T-cell (primary cell): ENCODE measurements around the gene KCNE2. TPM values are rescaled to one million over a fixed set of nuclear protein-coding genes. Genes with fewer than 3 reads are reported as not detected.
"Not testable (repeated sequence)": the region's sequence is repeated elsewhere in the genome, so short reads cannot be mapped to it uniquely, and the experiment has no call there.

ENCODE experiments used
- ATAC-seq, 4 experiments: fragments of 200-7000 bp in 3 of 4; fragments of 150-1000 bp in 1 of 4; cut with Tn5 transposase; replicated peaks in 1 of 4; 1 replicate in 3 of 4; 2 replicates in 1 of 4; pipeline ENCODE4 v1.10.0; 2021; ENCODE audit warnings: moderate library complexity in 3 of 4, mild to moderate bottlenecking in 2 of 4, moderate number of reproducible peaks in 1 of 4
- CTCF ChIA-PET, 2 donors: fragments of 300-600 bp; sonication (Branson Sonifier 250); formaldehyde crosslinking; loops; one replicate each; lab custom pipeline; 2022; ENCODE audit warnings: antibody characterized with exemption in 2 of 2; lab: Charles Lee
- POLR2A ChIA-PET, 2 donors: fragments of 300-600 bp; sonication (Branson Sonifier 250); formaldehyde crosslinking; loops; one replicate each; lab custom pipeline; 2022; ENCODE audit warnings: antibody characterized with exemption in 2 of 2; lab: Charles Lee
- DNase-seq, 35 experiments: peaks; one replicate each; pipeline versions ENCODE4 v3.0.0 to v3.0.0-alpha.2; 2013 to 2023
- H3K27ac ChIP-seq: one replicate; pipeline ENCODE4 v1.5.1; 2013; ENCODE audit warnings: low read length
- H3K27me3 ChIP-seq, 2 experiments: replicated peaks in 1 of 2; 1 replicate in 1 of 2; 2 replicates in 1 of 2; pipeline versions ENCODE4 v1.6.1 to v1.7.0; 2013; ENCODE audit warnings: low read length in 1 of 2, mixed read lengths in 1 of 2; ENCODE audit not compliant: control insufficient read depth in 2 of 2, insufficient read depth in 2 of 2; ENCODE audit errors: extremely low read depth in 1 of 2
- H3K36me3 ChIP-seq, 2 donors: 1 replicate in 1 of 2; 2 replicates in 1 of 2; pipeline versions ENCODE4 v1.6.1 to v1.7.0; 2013; ENCODE audit warnings: low read length in 1 of 2; ENCODE audit not compliant: control insufficient read depth in 2 of 2, insufficient read depth in 1 of 2; ENCODE audit errors: extremely low read depth in 1 of 2
- H3K4me1 ChIP-seq, 2 experiments: 1 replicate in 1 of 2; 2 replicates in 1 of 2; pipeline versions ENCODE4 v1.6.1 to v1.7.0; 2013; ENCODE audit warnings: low read length in 2 of 2, mixed read lengths in 1 of 2; ENCODE audit not compliant: insufficient read depth in 2 of 2, control insufficient read depth in 1 of 2; ENCODE audit errors: extremely low read depth in 1 of 2
- H3K4me3 ChIP-seq, 2 donors: 1 replicate in 1 of 2; 2 replicates in 1 of 2; pipeline versions ENCODE4 v1.5.1 to v1.7.0; 2013; ENCODE audit warnings: mild to moderate bottlenecking in 2 of 2, low read length in 1 of 2, moderate library complexity in 1 of 2; ENCODE audit not compliant: control insufficient read depth in 1 of 2; ENCODE audit errors: extremely low read depth in 1 of 2
- H3K9me3 ChIP-seq: 2 replicates; pipeline ENCODE4 v1.7.0; 2013
- H3K27ac Mint-ChIP-seq, 2 donors: one replicate each; pipeline ENCODE4 v1.8.0; 2020 to 2021; ENCODE audit warnings: mild to moderate bottlenecking in 2 of 2, mixed read lengths in 2 of 2
- H3K27me3 Mint-ChIP-seq, 2 donors: one replicate each; pipeline ENCODE4 v1.8.0; 2021 to 2022; ENCODE audit warnings: mixed read lengths in 2 of 2
- H3K36me3 Mint-ChIP-seq: one replicate; pipeline ENCODE4 v1.8.0; 2021; ENCODE audit warnings: mixed read lengths
- H3K4me1 Mint-ChIP-seq, 3 donors: one replicate each; pipeline ENCODE4 v1.8.0; 2020 to 2022; ENCODE audit warnings: mixed read lengths in 3 of 3, mild to moderate bottlenecking in 1 of 3
- H3K4me3 Mint-ChIP-seq, 3 donors: one replicate each; pipeline ENCODE4 v1.8.0; 2020 to 2022; ENCODE audit warnings: mild to moderate bottlenecking in 3 of 3, mixed read lengths in 3 of 3, moderate library complexity in 3 of 3
- H3K9me3 Mint-ChIP-seq, 3 donors: one replicate each; pipeline ENCODE4 v1.8.0; 2020 to 2022; ENCODE audit warnings: mixed read lengths in 3 of 3
- WGBS: methylation state at CpG from one replicate; pipeline ENCODE4 v1.1.5; 2013; ENCODE audit warnings: missing lambda C conversion rate; ENCODE audit not compliant: insufficient coverage; 5-methylcytosine and 5-hydroxymethylcytosine counted together
- total RNA-seq, 35 experiments: library from RNA in 6 of 35; stranded (reverse) in 6 of 35; fragments of 120-200 nt in 1 of 35; gene quantifications; one replicate each; pipeline versions ENCODE4 v1.2.1 to v1.2.4 and lab custom pipeline; 2013 to 2026

The KCNE2 gene
- total RNA-seq, 5 donors from 2014 or later (not counting 1 experiment from before 2014, with no cell fraction given): 0.25 TPM; not detected in 4

GRCh38 chr21:34405686-34406085 is 41.9 kb downstream of the KCNE2 start:
- ATAC-seq: peak in 1 of 4 experiments; percentile 35
- H3K36me3 Mint-ChIP-seq, POLR2A ChIA-PET, H3K27me3 ChIP-seq, H3K27me3 Mint-ChIP-seq, H3K27ac ChIP-seq, H3K9me3 ChIP-seq, H3K27ac Mint-ChIP-seq, DNase-seq, H3K9me3 Mint-ChIP-seq, H3K4me1 Mint-ChIP-seq, CTCF ChIA-PET, H3K4me3 ChIP-seq, H3K4me3 Mint-ChIP-seq, H3K36me3 ChIP-seq, H3K4me1 ChIP-seq: not testable (repeated sequence)
- no CpG with 5 or more reads among the region's 2 CpGs for WGBS

- H3K27ac ChIP-seq, DNase-seq, H3K9me3 Mint-ChIP-seq, H3K27ac Mint-ChIP-seq, H3K4me3 ChIP-seq, POLR2A ChIA-PET, H3K27me3 Mint-ChIP-seq, H3K4me1 Mint-ChIP-seq, CTCF ChIA-PET, H3K36me3 ChIP-seq, H3K4me3 Mint-ChIP-seq, H3K4me1 ChIP-seq, H3K36me3 Mint-ChIP-seq, H3K27me3 ChIP-seq, H3K9me3 ChIP-seq: not testable (repeated sequence)
- no CpG with 5 or more reads among the region's 6 CpGs for WGBS
- peak in 1 of 4 experiments; percentile 62 for ATAC-seq
Observed at GRCh38 chr21:34406102-34406501, 42.3 kb downstream of the KCNE2 start.

- H3K9me3 Mint-ChIP-seq, H3K36me3 ChIP-seq, H3K27me3 ChIP-seq, DNase-seq, H3K4me1 Mint-ChIP-seq, ATAC-seq, H3K4me3 Mint-ChIP-seq, CTCF ChIA-PET, H3K27ac ChIP-seq, POLR2A ChIA-PET, H3K36me3 Mint-ChIP-seq, H3K9me3 ChIP-seq, H3K4me3 ChIP-seq, H3K27me3 Mint-ChIP-seq, H3K27ac Mint-ChIP-seq, H3K4me1 ChIP-seq: not testable (repeated sequence)
- WGBS: no CpG with 5 or more reads among the region's 2 CpGs
Observed at GRCh38 chr21:34406676-34407075, 42.9 kb downstream of the KCNE2 start.

GRCh38 chr21:34407294-34407693 is 43.5 kb downstream of the KCNE2 start:
- ATAC-seq, H3K36me3 ChIP-seq, DNase-seq, H3K4me3 ChIP-seq, H3K9me3 ChIP-seq, H3K27me3 ChIP-seq, H3K27ac Mint-ChIP-seq, H3K4me3 Mint-ChIP-seq, POLR2A ChIA-PET, H3K27me3 Mint-ChIP-seq, H3K4me1 ChIP-seq, H3K36me3 Mint-ChIP-seq, H3K4me1 Mint-ChIP-seq, H3K9me3 Mint-ChIP-seq, H3K27ac ChIP-seq, CTCF ChIA-PET: not testable (repeated sequence)
- no CpG with 5 or more reads among the region's 9 CpGs for whole genome bisulfite sequencing

GRCh38 chr21:34417448-34418077 is 53.8 kb downstream of the KCNE2 start:
- H3K4me1 ChIP-seq, POLR2A ChIA-PET, ATAC-seq, H3K27ac ChIP-seq, H3K9me3 ChIP-seq, H3K27ac Mint-ChIP-seq, H3K27me3 Mint-ChIP-seq, H3K27me3 ChIP-seq, H3K4me1 Mint-ChIP-seq, CTCF ChIA-PET, H3K9me3 Mint-ChIP-seq, H3K36me3 Mint-ChIP-seq, DNase-seq, H3K36me3 ChIP-seq, H3K4me3 ChIP-seq, H3K4me3 Mint-ChIP-seq: not testable (repeated sequence)
- whole genome bisulfite sequencing: no CpG with 5 or more reads among the region's 5 CpGs

Other genes with a start within 250 kb of the KCNE2 start
- gene SMIM11, start 11.5 kb downstream of the KCNE2 start, total RNA-seq: 10 to 100 TPM in 1 of 5 donors, 1 to 10 TPM in 4; 7.1 to 11.7 (median 8.3) TPM
- gene SMIM34, start 59.9 kb downstream of the KCNE2 start, total RNA-seq: not detected
- under 1 TPM in 3 of 5 donors, not detected in 2; 0.20 to 0.39 (median 0.32) TPM for gene KCNE1, start 148.2 kb downstream of the KCNE2 start, total RNA-seq